Femur (tissue), 1 donor: Measurements from ENCODE around the gene NR2F1.

Source experiments
- DNase-seq: peaks from one replicate; pipeline ENCODE4 v3.0.0-alpha.2; 2017

NR2F1 gene

DNA sequence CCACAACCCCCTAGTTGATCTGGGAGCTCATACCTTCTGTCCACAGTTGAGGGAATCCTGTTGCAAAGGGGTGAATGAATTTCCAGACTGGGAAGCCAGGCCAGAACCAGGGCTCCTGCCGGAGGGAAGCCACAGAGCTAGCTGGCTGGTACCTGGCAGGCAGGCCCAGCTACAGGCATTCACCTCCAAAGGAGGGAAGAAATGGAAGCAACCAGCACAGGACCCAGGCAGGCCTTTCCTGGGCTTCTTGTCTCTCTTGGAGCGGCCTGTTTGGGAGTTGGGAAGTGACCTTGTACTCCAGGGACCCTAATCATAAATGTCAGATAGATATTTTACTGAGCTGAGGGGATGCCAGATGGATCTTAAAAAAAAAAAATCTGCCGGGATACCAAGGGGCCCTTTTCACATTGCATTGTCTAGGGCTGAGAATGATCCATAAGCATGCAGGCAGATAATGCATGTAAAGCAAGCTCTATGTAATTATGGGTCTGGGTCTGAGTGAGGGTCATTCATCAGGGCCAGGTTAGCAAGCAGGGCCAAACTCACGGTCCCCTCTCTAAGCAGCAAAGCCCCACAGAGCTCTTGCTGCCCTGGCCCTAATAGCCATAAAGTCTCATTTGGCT lies 8.4 kb downstream of the NR2F1 start:
- DNase-seq = no peak

DNA sequence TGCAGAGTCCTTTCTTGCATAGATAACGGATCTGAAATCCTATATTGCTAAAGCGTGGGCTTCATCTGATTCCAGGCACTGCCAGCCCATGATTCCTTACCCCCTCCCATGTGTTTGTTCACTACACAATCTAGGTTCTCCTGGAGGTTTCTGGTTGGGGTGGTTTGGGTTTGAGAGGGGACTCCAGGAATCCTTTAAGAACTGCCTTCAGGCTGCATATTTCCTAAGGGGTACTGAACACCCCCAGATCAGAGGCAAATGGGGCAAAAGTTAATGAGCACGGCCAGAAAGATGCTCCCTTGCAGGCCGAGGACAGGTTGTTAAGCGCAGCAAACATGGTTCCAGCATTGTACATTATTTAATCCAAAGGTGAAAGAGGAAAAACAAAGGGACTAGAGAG lies 9.9 kb downstream of the NR2F1 start:
- DNase-seq = no peak

DNA sequence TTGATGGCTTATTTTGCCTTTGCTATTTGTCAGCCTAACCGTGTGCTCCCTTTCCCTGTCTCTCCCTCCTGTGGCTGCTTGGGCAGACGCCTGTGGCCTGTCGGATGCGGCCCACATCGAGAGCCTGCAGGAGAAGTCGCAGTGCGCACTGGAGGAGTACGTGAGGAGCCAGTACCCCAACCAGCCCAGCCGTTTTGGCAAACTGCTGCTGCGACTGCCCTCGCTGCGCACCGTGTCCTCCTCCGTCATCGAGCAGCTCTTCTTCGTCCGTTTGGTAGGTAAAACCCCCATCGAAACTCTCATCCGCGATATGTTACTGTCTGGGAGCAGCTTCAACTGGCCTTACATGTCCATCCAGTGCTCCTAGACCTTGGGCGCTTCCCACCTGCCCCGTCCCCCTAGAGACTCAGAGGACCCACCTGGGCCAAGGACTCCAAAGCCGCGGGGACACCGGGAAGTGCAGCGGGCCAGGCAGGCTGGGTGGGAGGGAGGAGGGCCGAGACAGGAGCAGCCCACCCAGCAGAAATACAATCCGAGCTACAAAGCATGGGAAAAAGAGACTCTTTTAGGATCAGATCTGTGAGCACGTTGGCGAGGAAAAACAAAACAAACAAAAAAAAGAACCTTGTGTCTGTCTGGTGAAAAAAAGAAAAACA lies 10.6 kb downstream of the NR2F1 start:
- DNase-seq = no peak

DNA sequence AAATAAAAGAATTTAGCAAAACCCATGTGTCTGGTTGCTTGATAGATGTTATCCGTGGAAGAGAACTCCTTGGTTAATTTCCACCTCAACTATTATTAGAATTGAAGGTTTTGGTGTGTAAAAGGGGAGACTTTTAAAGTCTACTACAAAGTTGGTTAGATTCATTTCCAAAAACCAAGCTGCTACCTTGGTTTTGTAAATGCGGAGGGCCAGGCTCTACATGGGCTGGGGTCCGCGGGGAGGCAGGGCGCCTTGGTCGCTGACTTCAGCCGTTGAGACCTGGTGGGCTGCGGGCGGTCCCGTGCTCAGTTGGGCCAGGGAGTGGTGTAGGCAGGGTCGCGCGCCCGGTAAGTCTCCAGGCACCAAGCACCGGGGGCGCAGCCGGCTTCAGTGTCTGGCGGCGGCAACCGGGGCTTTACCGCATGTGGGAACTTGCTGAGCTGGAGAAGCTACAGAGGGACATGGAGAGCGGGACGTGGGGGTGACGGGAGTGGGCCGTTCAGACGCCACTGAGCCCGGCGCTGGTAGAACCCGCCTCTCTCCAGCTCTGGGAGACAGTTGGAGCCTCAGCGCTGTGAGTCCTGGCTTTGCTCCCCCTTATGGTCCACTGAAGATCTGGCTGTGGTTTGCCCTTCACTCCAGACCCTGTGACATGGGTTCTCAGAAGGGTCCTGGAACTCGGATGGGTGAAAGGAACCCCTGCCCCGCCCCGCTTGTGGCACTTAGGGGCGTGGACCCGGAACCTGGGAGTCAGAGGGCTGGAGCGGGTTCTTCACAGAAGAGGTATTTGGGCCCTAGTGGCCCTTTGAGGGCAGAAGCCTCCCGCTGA lies 11.8 kb downstream of the NR2F1 start:
- no peak for DNase-seq

DNA sequence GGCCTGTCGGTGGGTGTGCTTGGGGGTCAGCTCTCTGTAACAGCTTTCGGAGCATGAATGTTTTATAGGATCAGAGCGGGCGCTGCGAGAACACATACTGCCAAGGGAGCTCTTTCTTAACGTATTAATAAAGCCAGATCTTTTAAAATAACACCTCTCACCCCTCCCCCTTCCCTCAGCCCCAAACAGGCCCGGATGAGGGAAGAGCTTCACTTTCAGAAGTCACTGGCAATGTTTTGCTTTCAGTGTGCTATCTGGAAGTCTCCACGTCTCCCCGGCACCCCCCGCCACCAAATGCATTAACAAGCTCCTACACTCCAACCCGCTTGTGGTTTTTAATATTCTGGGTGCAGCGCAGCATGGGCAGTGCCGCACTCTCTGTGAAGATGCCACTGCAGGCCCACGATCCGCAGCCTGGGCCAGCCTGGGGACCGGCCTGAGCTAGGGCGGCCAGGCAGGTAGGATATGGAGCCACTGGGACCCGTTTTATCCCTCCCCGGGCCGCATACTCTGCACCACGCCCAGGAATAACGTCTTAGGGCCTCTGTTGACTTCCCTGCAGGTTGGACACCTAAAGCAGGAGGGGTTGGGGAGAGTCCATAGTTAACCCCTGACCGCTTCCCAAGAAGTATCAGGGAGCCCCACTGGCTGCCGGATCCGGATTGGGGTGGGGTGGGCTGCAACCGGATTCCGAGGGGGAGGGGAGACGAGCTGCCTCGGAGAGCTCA lies 12.6 kb downstream of the NR2F1 start:
- no peak for DNase-seq

DNA sequence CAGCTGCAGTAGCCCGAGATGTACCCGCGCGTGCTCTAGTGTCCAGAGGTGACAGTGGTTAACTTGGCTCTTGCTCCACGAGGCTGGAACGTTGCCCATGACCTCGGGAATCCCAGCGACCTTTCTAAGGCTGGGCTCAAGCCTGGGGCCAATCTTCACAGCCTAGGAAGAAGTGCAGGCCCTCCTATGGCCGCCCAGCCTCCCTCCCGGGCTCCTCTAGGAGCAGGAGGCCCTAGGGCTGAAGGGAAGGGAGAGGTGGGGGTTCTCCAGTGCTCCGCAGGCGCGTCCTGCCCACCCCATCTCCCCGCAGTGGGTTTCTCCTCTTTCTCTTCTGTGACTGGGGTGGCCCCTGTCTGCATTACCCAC lies 13.3 kb downstream of the NR2F1 start:
- DNase-seq = no peak

DNA sequence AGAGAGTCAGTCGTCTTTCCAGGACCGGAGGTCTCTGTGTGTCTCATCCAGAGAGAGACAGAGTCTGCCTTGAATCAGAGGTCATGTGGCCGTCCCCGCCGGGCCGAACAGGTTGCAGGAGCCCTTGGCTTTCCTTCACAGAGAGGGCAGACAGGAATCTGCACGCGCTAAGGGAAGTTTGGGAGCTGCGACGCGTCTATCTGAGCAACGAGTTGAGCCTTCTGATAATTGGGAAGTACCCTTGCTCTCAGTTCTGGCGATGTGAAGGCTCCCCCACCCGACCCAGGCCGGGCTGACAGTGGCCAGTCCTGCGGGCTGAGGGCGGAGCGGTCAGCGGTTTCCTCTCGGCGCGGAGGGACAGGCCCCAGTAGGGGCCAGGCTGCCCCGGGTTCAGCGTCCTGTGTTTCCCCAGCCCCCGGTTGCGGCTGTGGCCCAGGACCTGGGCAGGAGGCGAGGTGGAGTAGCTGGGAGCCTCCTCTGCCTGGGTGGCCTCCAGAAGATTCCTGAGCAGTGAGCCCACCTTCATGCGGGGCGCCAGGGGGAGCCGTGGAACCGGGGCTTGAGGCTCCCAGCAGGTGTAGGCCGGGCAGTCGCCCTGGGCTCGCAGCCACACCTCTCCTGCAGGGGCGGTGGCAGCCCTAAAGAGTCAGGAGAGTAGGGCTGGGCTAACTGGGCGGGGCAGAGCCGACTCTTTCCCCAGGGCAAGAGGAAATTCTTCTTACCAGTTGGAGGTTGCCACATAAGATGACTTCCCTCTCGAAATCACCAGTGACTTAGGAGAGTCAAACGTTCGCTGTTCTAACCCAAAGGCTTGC lies 13.9 kb downstream of the NR2F1 start:
- no peak for DNase-seq

DNA sequence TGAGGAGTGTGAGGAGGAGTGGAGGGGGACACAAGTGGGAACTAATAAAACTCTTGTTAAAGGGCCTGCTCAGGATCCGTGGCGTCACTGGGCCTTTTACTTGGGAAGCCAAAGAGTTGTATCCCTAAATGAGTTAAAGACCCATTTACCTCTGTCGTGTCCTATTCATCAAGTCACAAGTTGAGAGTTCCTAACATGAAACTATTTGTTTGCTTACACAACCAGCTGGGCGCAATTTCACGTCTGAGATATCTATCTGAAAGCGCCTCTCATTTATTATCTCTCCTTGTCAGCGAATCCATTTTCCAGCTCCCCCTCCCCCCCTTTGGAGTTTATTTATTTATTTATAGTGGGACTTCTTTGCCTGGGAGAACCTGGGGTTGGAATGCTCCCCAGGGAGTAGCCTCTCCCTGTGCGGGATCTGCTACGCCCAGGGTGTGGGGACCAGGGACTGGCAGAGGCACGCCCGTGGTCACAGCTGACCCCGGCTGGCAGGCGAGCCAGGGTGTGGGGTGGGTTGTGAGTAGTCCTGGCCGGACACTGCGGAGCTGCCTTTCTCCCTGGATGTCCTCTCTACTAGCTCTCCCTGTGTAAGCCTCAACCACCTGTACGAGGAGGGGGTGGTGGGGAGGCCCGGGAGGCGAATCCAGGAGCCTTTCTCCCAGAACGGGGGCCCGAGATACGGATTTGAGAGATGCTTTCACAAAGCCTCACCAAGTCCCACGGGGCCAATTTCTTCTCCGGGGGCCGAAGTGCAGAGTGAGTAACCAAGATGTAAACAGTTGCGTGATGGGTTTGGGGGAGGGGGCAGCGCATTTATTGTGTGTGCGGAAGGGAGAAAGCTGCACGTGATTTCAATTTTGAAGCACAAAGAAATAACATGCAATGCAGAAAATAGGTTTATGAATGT lies 15.3 kb downstream of the NR2F1 start:
- no peak for DNase-seq

DNA sequence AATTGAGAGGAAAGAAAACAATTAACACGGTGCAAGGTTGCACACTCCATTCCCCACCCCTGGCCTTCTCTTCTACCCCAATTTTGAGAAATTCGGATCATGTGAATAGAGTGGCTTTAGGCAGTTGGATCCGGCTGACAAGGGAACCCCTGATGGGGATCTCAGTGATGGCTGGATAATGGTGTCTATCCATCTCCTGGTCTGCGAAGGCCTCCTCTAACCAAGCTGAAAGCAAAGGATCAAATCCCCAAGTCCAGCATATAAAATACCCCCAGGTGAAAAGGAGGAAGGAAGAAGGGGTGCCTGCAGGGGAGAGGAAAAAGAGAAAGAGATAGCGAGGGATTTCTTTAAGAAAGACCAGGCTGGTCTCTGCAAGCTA lies 16.0 kb downstream of the NR2F1 start:
- DNase-seq = no peak

DNA sequence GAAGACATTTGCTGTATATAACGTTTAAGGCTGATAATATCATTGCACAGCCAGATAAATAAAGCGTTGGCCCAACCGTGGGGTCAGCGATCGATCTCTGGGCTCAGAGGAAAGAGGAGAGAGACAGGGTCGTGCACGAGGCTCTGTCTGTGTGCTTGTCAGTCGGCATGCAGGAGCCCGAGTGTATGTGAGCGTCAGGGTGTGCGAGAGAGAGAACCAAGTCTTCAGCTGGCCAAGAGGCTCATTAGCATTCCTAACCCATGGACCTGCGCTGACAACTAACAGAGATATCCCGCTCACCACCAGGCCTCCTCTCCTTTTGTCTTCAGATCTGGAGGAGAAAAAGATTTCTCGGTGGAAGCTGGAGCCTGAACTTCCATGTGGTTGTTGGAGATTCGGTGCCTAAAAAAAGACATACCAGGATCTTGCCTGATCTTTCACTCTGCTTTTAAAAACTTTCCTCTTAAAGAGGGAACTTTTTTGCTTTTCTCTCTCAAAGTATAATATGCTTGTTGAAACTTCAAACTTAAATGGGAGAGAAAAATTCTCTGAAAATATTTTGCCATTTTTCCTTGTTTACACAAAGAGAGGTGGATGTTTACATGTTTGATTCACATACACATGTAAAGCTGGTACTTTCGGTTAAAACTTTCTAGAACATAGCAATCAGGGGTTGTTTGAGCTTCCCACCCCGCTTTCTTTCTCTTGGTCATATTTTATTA lies 16.5 kb downstream of the NR2F1 start:
- DNase-seq = no peak

DNA sequence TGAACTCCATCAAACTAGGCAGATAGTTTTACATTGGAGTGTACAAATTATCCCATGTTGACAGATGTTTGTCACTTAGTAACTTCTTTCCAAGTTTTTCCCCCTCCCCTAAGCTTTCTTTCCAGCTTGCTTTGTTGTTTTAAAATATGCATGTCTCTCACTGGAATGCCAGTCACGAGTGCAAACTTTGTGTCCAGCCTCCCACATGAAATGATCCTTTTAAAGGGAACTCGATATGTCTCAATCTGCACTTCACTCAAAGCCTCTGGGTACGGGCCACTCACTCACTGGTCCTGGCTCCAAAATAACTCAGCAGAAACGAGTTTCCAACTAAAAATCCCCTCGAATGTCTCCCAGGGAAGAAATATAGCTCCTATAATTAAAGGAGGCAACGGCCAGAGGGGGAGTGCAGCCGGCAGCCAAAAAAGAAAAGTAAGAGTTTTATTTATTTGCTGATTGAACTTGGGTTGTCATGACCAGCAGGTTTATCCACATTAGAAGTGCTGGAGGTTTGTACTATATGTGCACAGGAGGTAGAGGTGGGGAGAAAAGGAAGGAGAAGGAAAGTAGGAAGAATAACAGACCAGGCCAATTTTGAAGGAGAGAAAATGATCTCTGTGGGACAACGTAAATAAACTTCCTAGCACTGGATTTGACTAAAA lies 17.5 kb downstream of the NR2F1 start:
- DNase-seq = no peak

DNA sequence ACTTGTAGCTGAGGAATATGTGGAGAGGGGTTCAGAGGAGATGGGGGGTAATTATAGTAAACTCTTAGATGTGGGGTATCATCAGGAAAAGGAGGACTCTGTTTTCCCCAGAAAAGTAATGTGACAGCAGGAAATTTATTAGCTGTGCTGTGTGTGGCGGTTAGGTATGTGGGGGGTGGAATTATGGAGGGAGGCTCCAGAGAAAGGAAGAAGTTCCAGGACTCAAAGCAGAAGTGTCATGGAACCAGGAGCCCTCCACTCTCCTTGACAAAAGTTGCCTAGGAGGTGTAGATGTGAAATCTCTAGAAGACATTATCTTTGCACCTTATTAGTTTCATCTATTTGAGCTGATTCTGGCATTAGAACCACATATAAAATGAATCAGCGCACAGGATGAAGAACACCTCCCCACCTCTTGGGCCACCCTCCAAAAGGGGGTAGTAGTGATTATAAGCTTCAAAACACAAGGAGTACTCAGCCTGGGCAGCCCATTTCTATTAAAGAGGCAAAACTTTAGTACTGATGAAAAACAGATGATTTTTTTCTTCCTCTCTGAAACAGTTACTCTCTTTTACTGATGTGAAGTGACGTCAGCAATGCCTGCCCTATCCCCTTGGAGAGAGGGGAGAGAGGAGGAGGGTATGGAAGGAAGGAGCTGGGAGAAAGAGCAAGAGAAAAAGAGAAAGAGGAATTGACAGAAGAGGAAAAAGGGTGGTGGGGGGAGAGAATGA lies 18.2 kb downstream of the NR2F1 start:
- DNase-seq = no peak

DNA sequence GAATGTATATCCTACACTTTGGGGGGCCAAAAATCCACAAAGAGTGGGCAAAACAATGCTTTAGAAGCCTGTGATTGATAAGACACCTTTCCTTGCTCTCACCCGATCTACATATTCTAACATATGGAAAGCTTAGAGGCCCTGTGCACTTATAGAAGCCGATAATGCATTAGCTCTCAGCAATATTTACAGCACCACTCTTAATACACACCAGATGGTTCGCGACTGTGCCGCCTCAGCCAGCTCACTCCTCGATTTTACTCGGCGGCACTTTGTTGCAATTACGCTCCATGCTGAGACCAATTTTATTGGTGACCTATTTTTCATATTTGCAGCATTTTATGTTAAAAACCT lies 18.8 kb downstream of the NR2F1 start:
- DNase-seq = no peak

DNA sequence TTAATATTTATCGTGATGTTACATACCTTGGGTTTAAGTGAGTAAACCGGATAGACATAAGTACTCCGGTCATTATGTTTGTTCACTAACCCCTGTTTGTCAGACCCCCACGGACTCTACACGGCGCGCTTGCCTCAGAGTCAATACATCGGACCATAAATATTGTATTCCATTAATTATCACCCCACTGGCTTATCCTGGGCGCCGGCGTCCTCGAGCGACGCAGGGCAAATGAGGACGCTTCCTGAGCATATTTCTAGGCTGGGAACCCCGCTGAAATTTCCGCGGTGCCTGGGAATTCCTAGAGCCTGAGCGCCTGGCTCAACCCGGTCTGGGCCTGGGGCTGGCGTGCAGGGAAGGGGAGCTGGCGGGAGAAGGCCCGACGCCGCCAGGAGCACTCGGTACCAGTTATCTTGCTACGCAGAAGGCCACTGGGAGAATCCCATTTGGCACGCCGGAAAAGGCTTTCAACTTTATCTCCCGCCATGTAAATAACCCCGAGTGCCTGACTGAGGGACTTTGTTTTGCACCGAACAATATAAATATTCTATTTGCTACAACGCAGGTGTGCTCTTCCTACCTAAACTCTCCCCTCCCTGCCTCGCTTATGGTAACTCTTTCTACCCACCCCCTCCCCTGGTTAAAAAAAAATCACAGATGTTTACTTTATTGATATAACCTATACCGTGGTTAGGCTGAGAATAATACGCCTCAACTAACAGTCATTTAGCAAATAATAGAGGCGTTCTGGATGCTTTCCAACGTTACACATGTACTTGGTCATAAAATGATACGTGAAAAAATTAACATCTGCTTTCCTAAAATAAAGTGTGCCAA lies 19.4 kb downstream of the NR2F1 start:
- no peak for DNase-seq

DNA sequence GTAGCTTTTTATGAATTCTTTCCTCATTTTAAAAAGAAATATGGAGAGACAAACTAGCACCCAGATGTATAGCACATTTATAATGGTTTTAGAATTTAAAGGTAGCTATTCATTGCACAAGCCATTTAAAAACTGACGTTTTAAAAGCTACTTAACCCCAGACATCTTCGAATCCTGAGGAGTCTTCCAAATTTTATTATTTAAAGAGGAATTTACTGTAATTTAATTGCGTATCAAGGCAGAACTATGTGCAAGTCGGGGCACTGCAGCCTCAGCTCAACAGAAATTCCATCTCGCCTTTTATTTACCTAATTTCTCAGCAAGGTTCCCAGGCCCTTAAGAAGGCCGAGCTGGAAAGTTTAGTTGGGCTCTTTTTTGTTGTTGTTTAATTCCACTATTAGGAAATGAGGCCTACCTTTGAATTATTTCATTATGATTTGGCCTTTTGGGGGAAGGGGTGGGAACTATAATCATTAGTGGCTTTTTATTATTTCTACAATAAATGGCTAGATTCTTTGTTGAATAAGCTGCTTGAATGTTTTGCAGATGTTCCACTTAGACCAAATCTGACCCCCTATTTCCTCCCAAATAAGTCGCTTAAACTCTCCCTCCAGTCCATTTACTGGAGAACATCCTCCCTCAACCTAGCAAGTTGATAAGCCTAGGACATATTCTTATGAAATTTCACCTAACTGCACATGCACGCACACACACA lies 20.2 kb downstream of the NR2F1 start:
- DNase-seq = no peak

DNA sequence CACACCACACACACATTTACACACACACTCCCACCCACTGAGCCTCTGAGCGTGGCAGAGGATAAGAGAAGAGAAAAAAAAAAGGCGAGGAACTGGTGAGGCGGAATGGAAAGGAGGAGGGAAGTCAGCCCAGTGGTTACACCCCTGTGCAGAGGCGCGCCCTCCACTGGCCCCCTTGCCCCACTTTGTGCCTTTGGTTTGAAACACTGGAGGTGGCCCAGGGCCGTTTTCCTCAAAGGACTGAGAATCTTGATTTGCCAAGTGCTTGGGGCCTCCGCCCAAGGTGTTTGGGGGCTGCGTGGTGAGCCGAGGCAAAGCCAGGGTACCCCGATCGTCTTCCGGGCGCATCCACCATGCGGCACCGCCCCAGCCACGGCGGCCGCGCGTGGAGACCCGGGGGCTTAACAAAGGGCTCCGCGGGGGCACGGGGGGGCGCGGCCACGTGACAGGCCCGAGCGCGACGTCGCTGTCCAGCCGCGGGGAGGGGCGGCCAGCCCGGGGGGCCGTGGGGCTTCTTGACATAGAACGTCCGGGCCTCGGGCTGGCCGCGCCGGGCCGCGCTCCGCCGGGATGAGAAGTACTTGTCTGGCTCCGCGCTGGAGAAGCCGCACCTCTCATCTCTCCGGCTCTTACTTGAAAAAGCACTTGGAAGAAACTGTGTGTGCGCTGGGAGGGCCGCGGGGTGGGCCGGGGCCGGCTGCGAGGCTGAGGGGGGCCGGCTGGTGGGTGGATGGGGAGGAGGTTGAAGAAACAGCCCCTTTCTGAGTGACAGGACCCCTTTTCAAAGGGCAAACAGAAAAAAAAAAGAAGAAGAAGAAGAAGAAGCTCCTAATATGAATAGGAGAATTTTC lies 21.0 kb downstream of the NR2F1 start:
- no peak for DNase-seq
